Erythroblast (primary cell): ENCODE data around the gene COX5B.
"Not testable (repeated sequence)": the region's sequence is repeated elsewhere in the genome, so short reads cannot be mapped to it uniquely, and the experiment has no call there.

ENCODE experiments used
- GATA1 ChIP-seq: IDR thresholded peaks from 2 replicates; pipeline ENCODE4 v1.6.1; 2011; ENCODE audit warnings: low read depth, mild to moderate bottlenecking, control low read depth, low read length, moderate library complexity
- POLR2A ChIP-seq: IDR thresholded peaks from 2 replicates; pipeline ENCODE4 v1.6.1; 2011; ENCODE audit warnings: mild to moderate bottlenecking, low read length

GRCh38 chr2:97620492-97620891 lies 25.4 kb upstream of the COX5B start:
- not testable (repeated sequence) for TF ChIP-seq POLR2A, GATA1
